ENCODE results near the gene MTSS2.

Gene MTSS2

GRCh38 chr16:70685938-70686375 is at the start of gene MTSS2:
MTSS2 (minus strand) TSS chr16:70686053; CDS start chr16:70685791, 262 bp downstream.
- DNase-seq, result peak; percentile 87

GRCh38 chr16:70735141-70735979 is 49.5 kb upstream of the MTSS2 start:
- DNase-seq, result no peak

GRCh38 chr16:70734522-70735095 is 48.8 kb upstream of the MTSS2 start:
- DNase-seq, result no peak

- no peak for DNase-seq
Observed at GRCh38 chr16:70730944-70731343, 45.1 kb upstream of the MTSS2 start.

- DNase-seq, result no peak
Observed at GRCh38 chr16:70730031-70730430, 44.2 kb upstream of the MTSS2 start.

GRCh38 chr16:70729292-70729691 is 43.4 kb upstream of the MTSS2 start:
- DNase-seq, result no peak

- DNase-seq, result no peak
Observed at GRCh38 chr16:70728150-70728549, 42.3 kb upstream of the MTSS2 start.

GRCh38 chr16:70726892-70727361 is 41.1 kb upstream of the MTSS2 start:
- DNase-seq, result no peak

- DNase-seq, result no peak
Observed at GRCh38 chr16:70725912-70726828, 40.3 kb upstream of the MTSS2 start.

- DNase-seq, result no peak
Observed at GRCh38 chr16:70725024-70725911, 39.4 kb upstream of the MTSS2 start.

- no peak for DNase-seq
Observed at GRCh38 chr16:70724146-70725023, 38.5 kb upstream of the MTSS2 start.

- no peak for DNase-seq
Observed at GRCh38 chr16:70723740-70724145, 37.9 kb upstream of the MTSS2 start.

- no peak for DNase-seq
Observed at GRCh38 chr16:70721202-70721963, 35.5 kb upstream of the MTSS2 start.

GRCh38 chr16:70720425-70721201 is 34.8 kb upstream of the MTSS2 start:
- no peak for DNase-seq

GRCh38 chr16:70717065-70717464 is 31.2 kb upstream of the MTSS2 start:
- DNase-seq, result no peak

GRCh38 chr16:70715860-70716357 is 30.1 kb upstream of the MTSS2 start:
- DNase-seq, result no peak

- DNase-seq, result no peak
Observed at GRCh38 chr16:70715055-70715858, 29.4 kb upstream of the MTSS2 start.

- no peak for DNase-seq
Observed at GRCh38 chr16:70714581-70715054, 28.8 kb upstream of the MTSS2 start.
